ENCODE measurements around the gene MS4A14. TPM values are rescaled to one million over a fixed set of nuclear protein-coding genes. Genes with fewer than 3 reads are reported as not detected.

MS4A14 gene
- total and polyA plus RNA-seq, 2 of the 4 experiments (the other 2 are of a cell fraction): not detected

DNA sequence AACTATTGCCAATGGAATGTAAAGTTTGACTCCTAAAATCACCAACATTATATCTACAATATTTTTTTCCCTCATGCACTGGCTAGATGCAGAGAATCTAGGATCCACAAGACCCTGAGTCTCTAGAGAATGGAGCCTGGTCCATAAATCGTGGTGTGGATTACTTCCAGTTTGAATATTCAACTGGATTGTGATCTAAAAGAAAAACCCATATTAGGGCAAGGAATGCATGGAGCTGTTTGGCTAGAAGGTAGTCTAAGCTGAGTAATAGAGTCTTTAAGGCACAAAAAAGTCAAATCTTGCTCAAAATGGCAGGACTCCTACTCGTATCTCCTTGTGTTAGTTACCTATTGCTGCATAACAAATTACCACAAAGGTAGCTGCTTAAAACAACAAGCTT is 23.8 kb downstream of the MS4A14 start:
- ATAC-seq (ENCODE audit: low read depth) (no peak), DNase-seq (no peak)
- Histone ChIP-seq H3K27me3 (ENCODE audit: control insufficient read depth, insufficient read depth, low read length) (no peaks in the 10 kb centered on the region), H3K27ac (ENCODE audit: insufficient read depth, low read length) (no peak overlapping the region), H3K4ac (ENCODE audit: low read depth, low read length) (no peak overlapping the region), H3K56ac (ENCODE audit: extremely low read depth, insufficient read depth, low read length) (no peak overlapping the region), H2AK5ac (ENCODE audit: low read depth, low read length) (no peak overlapping the region), H2BK20ac (ENCODE audit: low read depth, low read length) (no peak overlapping the region), H3K4me2 (ENCODE audit: low read depth, low read length) (no peak overlapping the region), H3K18ac (ENCODE audit: low read depth, low read length) (no peak overlapping the region), H2AFZ (replicated peaks; ENCODE audit: low read length, poor library complexity) (no peak overlapping the region), H3K4me1 (ENCODE audit: control insufficient read depth, insufficient read depth, low read length) (no peaks in the 10 kb centered on the region), H3K23ac (ENCODE audit: low read depth, low read length) (no peak overlapping the region), H2BK15ac (ENCODE audit: low read depth, low read length) (no peak overlapping the region), H3K9ac (ENCODE audit: low read depth, low read length) (no peak overlapping the region), H4K91ac (ENCODE audit: insufficient read depth, low read depth, low read length) (no peak overlapping the region), H3K14ac (replicated peaks; ENCODE audit: low read depth, low read length) (no peak overlapping the region), H2AK9ac (replicated peaks; ENCODE audit: low read depth, low read length, poor library complexity) (no peak overlapping the region), H2BK5ac (ENCODE audit: low read depth, low read length, poor library complexity, severe bottlenecking) (no peak overlapping the region), H3K79me1 (ENCODE audit: low read depth in 1 of 2, low read length in 2 of 2) (no peaks in the 10 kb centered on the region), H3K4me3 (ENCODE audit: insufficient read depth, low read depth, low read length) (no peak overlapping the region), H3K36me3 (ENCODE audit: control insufficient read depth, insufficient read depth, low read length) (no peaks in the 10 kb centered on the region), H4K5ac (ENCODE audit: low read depth, low read length) (no peak overlapping the region), H2BK120ac (ENCODE audit: low read depth, low read length) (no peak overlapping the region), H3K9me1 (ENCODE audit: insufficient read depth, low read length) (no peaks in the 10 kb centered on the region), H4K8ac (ENCODE audit: low read depth in 2 of 2, low read length in 2 of 2) (no peak overlapping the region), H3K9me3 (ENCODE audit: control insufficient read depth, insufficient read depth, low read length) (peaks cover 8% of the 10 kb centered on the region), H4K20me1 (ENCODE audit: insufficient read depth, low read length) (no peaks in the 10 kb centered on the region)
- ChIA-PET CTCF (no interaction called here), POLR2A (ENCODE audit: unreplicated experiment) (no interaction called here)
- TF ChIP-seq RAD21 (IDR thresholded peaks at IDR 0.05; ENCODE audit: low read length) (no peak), MXI1 (IDR thresholded peaks at IDR 0.05; ENCODE audit: borderline replicate concordance, low read depth, low read length) (no peak), POLR2A (IDR thresholded peaks at IDR 0.05; ENCODE audit: low read depth, low read length) (no peak), CHD1 (IDR thresholded peaks at IDR 0.05; ENCODE audit: low read depth, low read length) (no peak), NFE2L2 (IDR thresholded peaks at IDR 0.05; ENCODE audit: low read depth, low read length) (no peak), SMC3 (IDR thresholded peaks at IDR 0.05; ENCODE audit: low read depth, low read length) (no peak), MAZ (IDR thresholded peaks at IDR 0.05; ENCODE audit: borderline replicate concordance, low read depth, low read length) (no peak)
- WGBS, 2 experiments (ENCODE audit: extremely low coverage in 2 of 2, insufficient read length in 1 of 2): no CpG with 5 or more reads among the region's 2 CpGs
- dilution Hi-C loops (cut with HindIII; ENCODE audit: low sequenced_read_pairs, unreplicated experiment) (no loop called here), in situ Hi-C loops (cut with MboI; ENCODE audit: low sequenced_read_pairs) (no loop called here), intact Hi-C loops (cut with micrococcal nuclease) (no loop called here)
- BruUV-seq (replicated peaks): no TSS peak

Data from IMR-90 (cell line).